ENCODE measurements around the gene PALM.

Gene PALM

DNA sequence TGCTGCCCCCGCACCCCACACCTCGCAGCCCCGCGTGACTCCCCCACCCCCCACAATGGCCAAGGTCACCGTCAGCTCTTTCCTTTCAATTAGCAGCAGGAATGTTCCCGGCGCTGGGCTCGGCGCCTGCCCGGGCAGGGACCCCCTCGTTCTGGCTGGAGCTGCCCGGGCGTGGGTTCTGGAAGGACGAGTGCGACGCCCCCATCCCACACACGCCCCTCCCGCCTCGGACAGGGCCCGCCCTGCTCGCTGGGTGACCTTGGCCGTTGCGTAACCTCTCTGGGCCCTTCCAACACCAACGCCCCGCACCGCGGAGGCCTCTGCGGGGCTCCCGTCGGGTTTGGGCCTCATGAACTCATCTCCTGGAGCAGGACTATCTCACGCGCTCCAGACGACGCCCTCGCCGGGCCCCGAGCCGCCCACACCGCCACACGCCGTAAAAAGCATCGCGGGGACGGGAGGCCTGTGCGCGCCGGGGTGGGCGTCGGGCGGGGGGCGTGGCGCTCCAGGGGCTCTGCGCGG is 10.3 kb downstream of the PALM start:
- no peaks in the 10 kb centered on the region for H3K4me1 ChIP-seq (ENCODE audit: insufficient read depth, low read length, poor library complexity, severe bottlenecking)
- no peak overlapping the region for H3K4me3 ChIP-seq (ENCODE audit: low read length, poor library complexity, severe bottlenecking)
- H3K27me3 ChIP-seq (ENCODE audit: insufficient read depth, low read length, poor library complexity, severe bottlenecking), result no peaks in the 10 kb centered on the region
- no peaks in the 10 kb centered on the region for H3K36me3 ChIP-seq (ENCODE audit: insufficient read depth, low read length)
- H3K9ac ChIP-seq (ENCODE audit: low read depth, low read length, poor library complexity, severe bottlenecking), result no peak overlapping the region
- H3F3A ChIP-seq (ENCODE audit: low read depth), result no peaks in the 10 kb centered on the region
- no peaks in the 10 kb centered on the region for H4K20me1 ChIP-seq (ENCODE audit: insufficient read depth, low read length, poor library complexity, severe bottlenecking)
- no peaks in the 10 kb centered on the region for H3K79me2 ChIP-seq (ENCODE audit: insufficient read depth, low read length)
- TF ChIP-seq, protein P1, sequence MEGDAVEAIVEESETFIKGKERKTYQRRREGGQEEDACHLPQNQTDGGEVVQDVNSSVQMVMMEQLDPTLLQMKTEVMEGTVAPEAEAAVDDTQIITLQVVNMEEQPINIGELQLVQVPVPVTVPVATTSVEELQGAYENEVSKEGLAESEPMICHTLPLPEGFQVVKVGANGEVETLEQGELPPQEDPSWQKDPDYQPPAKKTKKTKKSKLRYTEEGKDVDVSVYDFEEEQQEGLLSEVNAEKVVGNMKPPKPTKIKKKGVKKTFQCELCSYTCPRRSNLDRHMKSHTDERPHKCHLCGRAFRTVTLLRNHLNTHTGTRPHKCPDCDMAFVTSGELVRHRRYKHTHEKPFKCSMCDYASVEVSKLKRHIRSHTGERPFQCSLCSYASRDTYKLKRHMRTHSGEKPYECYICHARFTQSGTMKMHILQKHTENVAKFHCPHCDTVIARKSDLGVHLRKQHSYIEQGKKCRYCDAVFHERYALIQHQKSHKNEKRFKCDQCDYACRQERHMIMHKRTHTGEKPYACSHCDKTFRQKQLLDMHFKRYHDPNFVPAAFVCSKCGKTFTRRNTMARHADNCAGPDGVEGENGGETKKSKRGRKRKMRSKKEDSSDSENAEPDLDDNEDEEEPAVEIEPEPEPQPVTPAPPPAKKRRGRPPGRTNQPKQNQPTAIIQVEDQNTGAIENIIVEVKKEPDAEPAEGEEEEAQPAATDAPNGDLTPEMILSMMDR (conservative IDR thresholded peaks at IDR 0.05; ENCODE audit: low read length), result no peak
- TF ChIP-seq EZH2phosphoT487 (IDR thresholded peaks at IDR 0.05; ENCODE audit: borderline replicate concordance), result no peak
- no peaks in the 10 kb centered on the region for H3K9me2 ChIP-seq (replicated peaks; ENCODE audit: low read depth, low read length)
- no peak overlapping the region for H3K4me2 ChIP-seq (ENCODE audit: low read depth, low read length, poor library complexity, severe bottlenecking)
- H2AFZ ChIP-seq (ENCODE audit: low read length), result no peak overlapping the region
- no peaks in the 10 kb centered on the region for H3K9me3 ChIP-seq (ENCODE audit: insufficient read depth, low read depth, low read length)

DNA sequence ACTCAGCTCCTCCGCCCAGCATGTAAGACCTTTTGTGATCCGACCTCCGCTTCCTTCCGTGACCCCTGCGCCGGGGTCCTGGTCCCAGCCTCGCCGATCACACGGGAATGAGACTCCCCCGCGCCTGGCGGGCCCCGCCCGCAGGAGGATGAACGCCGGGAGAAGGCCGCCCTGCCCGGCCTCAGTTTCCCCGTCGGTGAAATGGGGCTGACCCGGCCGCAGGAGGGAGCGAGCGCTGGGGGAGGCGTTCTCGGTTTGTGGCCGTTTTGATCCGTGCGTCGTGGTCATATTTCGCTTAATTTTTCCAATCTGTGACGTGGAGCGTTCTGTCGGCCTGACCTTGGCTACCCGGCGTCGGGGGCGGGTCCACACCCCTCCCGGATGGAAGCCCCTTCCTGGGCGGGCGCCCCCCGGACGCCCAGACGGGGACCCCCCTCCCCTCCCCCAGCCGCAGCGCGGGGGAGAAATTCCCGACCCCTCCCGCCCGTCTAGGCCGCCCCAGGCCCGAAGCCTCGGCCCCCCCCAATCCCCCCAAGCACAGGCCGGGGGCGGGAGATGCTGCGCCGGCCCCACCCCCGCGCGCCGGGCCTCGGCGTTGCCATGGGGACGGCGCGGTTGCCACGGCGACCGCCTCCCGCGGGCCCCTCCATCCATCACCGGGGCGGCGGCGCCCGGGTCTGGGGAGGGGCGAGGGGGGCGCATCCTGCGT is 11.1 kb downstream of the PALM start:
- H2AFZ ChIP-seq (ENCODE audit: low read length), result no peak overlapping the region

GRCh38 chr19:720345-721160 is 11.8 kb downstream of the PALM start:
- Histone ChIP-seq H2AFZ (ENCODE audit: low read length) (no peak overlapping the region), H3K79me2 (ENCODE audit: insufficient read depth, low read length) (no peaks in the 10 kb centered on the region), H3K4me1 (ENCODE audit: insufficient read depth, low read length, poor library complexity, severe bottlenecking) (no peaks in the 10 kb centered on the region), H4K20me1 (ENCODE audit: insufficient read depth, low read length, poor library complexity, severe bottlenecking) (no peaks in the 10 kb centered on the region), H3K36me3 (ENCODE audit: insufficient read depth, low read length) (no peaks in the 10 kb centered on the region), H3K9me2 (replicated peaks; ENCODE audit: low read depth, low read length) (no peaks in the 10 kb centered on the region), H3F3A (ENCODE audit: low read depth) (no peaks in the 10 kb centered on the region), H3K4me2 (ENCODE audit: low read depth, low read length, poor library complexity, severe bottlenecking) (no peak overlapping the region), H3K27me3 (ENCODE audit: insufficient read depth, low read length, poor library complexity, severe bottlenecking) (no peaks in the 10 kb centered on the region), H3K9me3 (ENCODE audit: insufficient read depth, low read depth, low read length) (no peaks in the 10 kb centered on the region), H3K4me3 (ENCODE audit: low read length, poor library complexity, severe bottlenecking) (no peak overlapping the region), H3K9ac (ENCODE audit: low read depth, low read length, poor library complexity, severe bottlenecking) (no peak overlapping the region)
- TF ChIP-seq EZH2phosphoT487 (IDR thresholded peaks at IDR 0.05; ENCODE audit: borderline replicate concordance), result no peak
- TF ChIP-seq, protein P1 (conservative IDR thresholded peaks at IDR 0.05; ENCODE audit: low read length), result no peak

More for the DNA sequence above, 11.1 kb downstream of the PALM start:
- no peak for TF ChIP-seq EZH2phosphoT487 (IDR thresholded peaks at IDR 0.05; ENCODE audit: borderline replicate concordance)
- TF ChIP-seq, protein P1 (conservative IDR thresholded peaks at IDR 0.05; ENCODE audit: low read length), result no peak
- Histone ChIP-seq H4K20me1 (ENCODE audit: insufficient read depth, low read length, poor library complexity, severe bottlenecking) (no peaks in the 10 kb centered on the region), H3K9me2 (replicated peaks; ENCODE audit: low read depth, low read length) (no peaks in the 10 kb centered on the region), H3K36me3 (ENCODE audit: insufficient read depth, low read length) (no peaks in the 10 kb centered on the region), H3K4me2 (ENCODE audit: low read depth, low read length, poor library complexity, severe bottlenecking) (no peak overlapping the region), H3K9ac (ENCODE audit: low read depth, low read length, poor library complexity, severe bottlenecking) (no peak overlapping the region), H3K4me3 (ENCODE audit: low read length, poor library complexity, severe bottlenecking) (no peak overlapping the region), H3K27me3 (ENCODE audit: insufficient read depth, low read length, poor library complexity, severe bottlenecking) (no peaks in the 10 kb centered on the region), H3F3A (ENCODE audit: low read depth) (no peaks in the 10 kb centered on the region), H3K9me3 (ENCODE audit: insufficient read depth, low read depth, low read length) (no peaks in the 10 kb centered on the region), H3K4me1 (ENCODE audit: insufficient read depth, low read length, poor library complexity, severe bottlenecking) (no peaks in the 10 kb centered on the region), H3K79me2 (ENCODE audit: insufficient read depth, low read length) (no peaks in the 10 kb centered on the region)
